A549 (cell line): ENCODE results near the gene FOXB1.

ENCODE experiments used
- CEBPB ChIP-seq, 2 experiments: fragments of >200 bp in 1 of 2; sonication (Bioruptor Twin) in 1 of 2; formaldehyde crosslinking in 1 of 2; IDR thresholded peaks; 2 replicates each; pipeline ENCODE4 v1.6.1; 2012 to 2016
- HDAC2 ChIP-seq: fragments of 200-600 bp; sonication (generic); IDR thresholded peaks from 2 replicates; pipeline ENCODE4 v1.6.1; 2016
- MAFK ChIP-seq: fragments of 450-650 bp; IDR thresholded peaks from 2 replicates; pipeline ENCODE4 v1.6.1; 2014; ENCODE audit not compliant: partially characterized antibody
- MAZ ChIP-seq: fragments of 150-350 bp; IDR thresholded peaks from 2 replicates; pipeline ENCODE4 v1.6.1; 2014; ENCODE audit warnings: antibody characterized with exemption, low read depth, low read length, borderline replicate concordance
- MYC ChIP-seq: IDR thresholded peaks from 2 replicates; pipeline ENCODE4 v1.6.1; 2012; ENCODE audit warnings: mild to moderate bottlenecking, inconsistent platforms, low read length, improper control_type of control experiment, borderline replicate concordance
- POLR2A ChIP-seq: IDR thresholded peaks from 2 replicates; pipeline ENCODE4 v1.6.1; 2012; ENCODE audit warnings: mild to moderate bottlenecking, low read length
- RAD21 ChIP-seq, 2 experiments: fragments of >200 bp in 1 of 2; sonication (Bioruptor Twin) in 1 of 2; formaldehyde crosslinking in 1 of 2; IDR thresholded peaks in 1 of 2; conservative IDR thresholded peaks in 1 of 2; 2 replicates in 1 of 2; 3 replicates in 1 of 2; pipeline ENCODE4 v1.6.1; 2012 to 2018; ENCODE audit warnings: inconsistent platforms in 1 of 2
- RFX5 ChIP-seq: fragments of 450-650 bp; IDR thresholded peaks from 2 replicates; pipeline ENCODE4 v1.7.1; 2014; ENCODE audit warnings: antibody characterized with exemption, mild to moderate bottlenecking, moderate library complexity
- SMC3 ChIP-seq: fragments of >200 bp; sonication (Bioruptor Twin); formaldehyde crosslinking; IDR thresholded peaks from 3 replicates; pipeline ENCODE4 v1.6.1; 2018; ENCODE audit warnings: inconsistent platforms
- ZFP36 ChIP-seq: fragments of 450-650 bp; IDR thresholded peaks from 2 replicates; pipeline ENCODE4 v1.6.1; 2014; ENCODE audit warnings: borderline replicate concordance; ENCODE audit not compliant: partially characterized antibody
- TF ChIP-seq, protein P1 (sequence below): IDR thresholded peaks from 2 replicates; pipeline ENCODE4 v1.6.1; 2012; ENCODE audit warnings: low read depth, borderline replicate concordance
- TF ChIP-seq, protein P2 (sequence below): fragments of >200 bp; sonication (Bioruptor Twin); formaldehyde crosslinking; IDR thresholded peaks from 3 replicates; pipeline ENCODE4 v1.5.1; 2016
- TF ChIP-seq, protein P3 (sequence below): IDR thresholded peaks from 2 replicates; pipeline ENCODE4 v1.6.1; 2012
- TF ChIP-seq, protein P4 (sequence below): fragments of 150-350 bp; IDR thresholded peaks from 2 replicates; pipeline ENCODE4 v1.6.1; 2014; ENCODE audit warnings: low read depth, mild to moderate bottlenecking, low read length

DNA sequence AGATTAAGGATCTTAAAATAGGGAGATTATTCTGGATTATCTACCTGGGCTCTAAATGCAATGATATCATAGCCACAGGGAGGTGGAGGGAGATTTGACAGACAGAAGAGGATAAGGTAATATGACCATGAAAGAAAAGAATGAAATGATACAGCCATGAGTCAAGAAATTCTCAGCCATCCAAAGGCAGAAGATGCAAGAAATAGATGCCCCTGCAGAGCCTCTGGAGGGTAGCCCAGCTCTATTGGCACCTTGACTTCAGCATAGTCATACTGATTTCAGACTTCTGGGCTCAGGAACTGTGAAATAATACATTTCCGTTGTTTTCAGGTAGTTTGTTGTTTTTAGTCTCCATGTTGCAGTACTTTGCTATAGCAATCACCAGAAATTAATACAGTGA lies 31.9 kb upstream of the FOXB1 start:
- TF ChIP-seq, protein P1, sequence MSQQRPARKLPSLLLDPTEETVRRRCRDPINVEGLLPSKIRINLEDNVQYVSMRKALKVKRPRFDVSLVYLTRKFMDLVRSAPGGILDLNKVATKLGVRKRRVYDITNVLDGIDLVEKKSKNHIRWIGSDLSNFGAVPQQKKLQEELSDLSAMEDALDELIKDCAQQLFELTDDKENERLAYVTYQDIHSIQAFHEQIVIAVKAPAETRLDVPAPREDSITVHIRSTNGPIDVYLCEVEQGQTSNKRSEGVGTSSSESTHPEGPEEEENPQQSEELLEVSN = no peak
- TF ChIP-seq, protein P2, sequence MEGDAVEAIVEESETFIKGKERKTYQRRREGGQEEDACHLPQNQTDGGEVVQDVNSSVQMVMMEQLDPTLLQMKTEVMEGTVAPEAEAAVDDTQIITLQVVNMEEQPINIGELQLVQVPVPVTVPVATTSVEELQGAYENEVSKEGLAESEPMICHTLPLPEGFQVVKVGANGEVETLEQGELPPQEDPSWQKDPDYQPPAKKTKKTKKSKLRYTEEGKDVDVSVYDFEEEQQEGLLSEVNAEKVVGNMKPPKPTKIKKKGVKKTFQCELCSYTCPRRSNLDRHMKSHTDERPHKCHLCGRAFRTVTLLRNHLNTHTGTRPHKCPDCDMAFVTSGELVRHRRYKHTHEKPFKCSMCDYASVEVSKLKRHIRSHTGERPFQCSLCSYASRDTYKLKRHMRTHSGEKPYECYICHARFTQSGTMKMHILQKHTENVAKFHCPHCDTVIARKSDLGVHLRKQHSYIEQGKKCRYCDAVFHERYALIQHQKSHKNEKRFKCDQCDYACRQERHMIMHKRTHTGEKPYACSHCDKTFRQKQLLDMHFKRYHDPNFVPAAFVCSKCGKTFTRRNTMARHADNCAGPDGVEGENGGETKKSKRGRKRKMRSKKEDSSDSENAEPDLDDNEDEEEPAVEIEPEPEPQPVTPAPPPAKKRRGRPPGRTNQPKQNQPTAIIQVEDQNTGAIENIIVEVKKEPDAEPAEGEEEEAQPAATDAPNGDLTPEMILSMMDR = no peak
- TF ChIP-seq RAD21 (conservative IDR thresholded peaks at IDR 0.05 in 1 of 2, IDR thresholded peaks at IDR 0.05 in 1 of 2) (no peak), POLR2A (no peak), SMC3 (no peak), HDAC2 (no peak), RFX5 (no peak), ZFP36 (no peak), MAZ (no peak), MAFK (no peak), MYC (no peak), CEBPB (IDR thresholded peaks at IDR 0.05) (no peak)
- TF ChIP-seq, protein P3, sequence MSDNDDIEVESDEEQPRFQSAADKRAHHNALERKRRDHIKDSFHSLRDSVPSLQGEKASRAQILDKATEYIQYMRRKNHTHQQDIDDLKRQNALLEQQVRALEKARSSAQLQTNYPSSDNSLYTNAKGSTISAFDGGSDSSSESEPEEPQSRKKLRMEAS = no peak
- TF ChIP-seq, protein P4, sequence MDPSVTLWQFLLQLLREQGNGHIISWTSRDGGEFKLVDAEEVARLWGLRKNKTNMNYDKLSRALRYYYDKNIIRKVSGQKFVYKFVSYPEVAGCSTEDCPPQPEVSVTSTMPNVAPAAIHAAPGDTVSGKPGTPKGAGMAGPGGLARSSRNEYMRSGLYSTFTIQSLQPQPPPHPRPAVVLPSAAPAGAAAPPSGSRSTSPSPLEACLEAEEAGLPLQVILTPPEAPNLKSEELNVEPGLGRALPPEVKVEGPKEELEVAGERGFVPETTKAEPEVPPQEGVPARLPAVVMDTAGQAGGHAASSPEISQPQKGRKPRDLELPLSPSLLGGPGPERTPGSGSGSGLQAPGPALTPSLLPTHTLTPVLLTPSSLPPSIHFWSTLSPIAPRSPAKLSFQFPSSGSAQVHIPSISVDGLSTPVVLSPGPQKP = no peak
